Stomach (tissue), 9 donors: ENCODE data around the gene CCR5. TPM values are rescaled to one million over a fixed set of nuclear protein-coding genes. Genes with fewer than 3 reads are reported as not detected.
"Not testable (repeated sequence)": the region's sequence is repeated elsewhere in the genome, so short reads cannot be mapped to it uniquely, and the experiment has no call there.

Source experiments
- DNase-seq, 2 donors: peaks; one replicate each; pipeline versions ENCODE4 v3.0.0 to v3.0.0-alpha.2; 2013 to 2019
- H3K27ac ChIP-seq, 5 donors: fragments of 200-600 bp in 4 of 5; sonication (generic) in 4 of 5; one replicate each; pipeline ENCODE4 v1.5.1; 2013 to 2019; ENCODE audit warnings: mild to moderate bottlenecking in 1 of 5, moderate library complexity in 1 of 5
- H3K27me3 ChIP-seq, 3 donors: fragments of 200-600 bp; sonication (generic); one replicate each; pipeline ENCODE4 v1.5.1; 2017 to 2019; ENCODE audit warnings: mixed run types in 1 of 3
- H3K36me3 ChIP-seq, 4 donors: fragments of 200-600 bp; sonication (generic); 1 replicate in 3 of 4; 2 replicates in 1 of 4; pipeline ENCODE4 v1.5.1; 2016 to 2019
- H3K4me1 ChIP-seq, 4 donors: fragments of 200-600 bp; sonication (generic); one replicate each; pipeline ENCODE4 v1.5.1; 2016 to 2019
- H3K4me3 ChIP-seq, 4 donors: fragments of 200-600 bp; sonication (generic) in 3 of 4; one replicate each; pipeline ENCODE4 v1.5.1; 2016 to 2019; ENCODE audit warnings: mild to moderate bottlenecking in 1 of 4
- H3K9me3 ChIP-seq, 4 donors: fragments of 200-600 bp; sonication (generic); one replicate each; pipeline ENCODE4 v1.5.1; 2016 to 2019
- CTCF ChIP-seq, 7 experiments: fragments of 450-650 bp in 4 of 7; fragments of 200-600 bp in 3 of 7; sonication (generic) in 3 of 7; IDR thresholded peaks; one replicate each; pipeline ENCODE4 v1.5.1; 2016 to 2019; ENCODE audit warnings: antibody characterized with exemption in 7 of 7, control low read depth in 2 of 7, mild to moderate bottlenecking in 1 of 7
- EP300 ChIP-seq: sonication (generic); formaldehyde crosslinking; IDR thresholded peaks from one replicate; pipeline ENCODE4 v1.6.1; 2017; ENCODE audit warnings: antibody characterized with exemption
- POLR2A ChIP-seq, 4 donors: fragments of 450-650 bp; IDR thresholded peaks; one replicate each; pipeline ENCODE4 v1.6.1; 2016; ENCODE audit warnings: antibody characterized with exemption in 4 of 4, control low read depth in 2 of 4, mild to moderate bottlenecking in 1 of 4, moderate library complexity in 1 of 4
- POLR2AphosphoS5 ChIP-seq, 3 donors: sonication (generic); formaldehyde crosslinking; IDR thresholded peaks; one replicate each; pipeline ENCODE4 v1.6.1; 2016; ENCODE audit warnings: antibody characterized with exemption in 3 of 3
- WGBS, 5 donors: extraction: QIAGEN DNeasy Blood & Tissue Kit in 3 of 5; methylation state at CpG; one replicate each; pipeline versions ENCODE4 v1.1.5 to v1.1.7; 2013 to 2018; 5-methylcytosine and 5-hydroxymethylcytosine counted together
- intact Hi-C: fragments of 100-400 bp; cut with DNase I; formaldehyde crosslinking; loops from one replicate; pipeline ENCODE4 v1.15.1; 2023; ENCODE audit warnings: low total_unique reads
- polyA plus RNA-seq, 3 donors: library from polyadenylated mRNA; stranded (reverse); fragments of 200-250 nt; gene quantifications; one replicate each; pipeline ENCODE4 v1.2.3, GENCODE V29; 2013
- total RNA-seq, 5 donors: library from RNA; depleted of rRNA; stranded (reverse); fragments of >200 nt; gene quantifications; one replicate each; pipeline versions ENCODE4 v1.1.0 to v1.2.3, GENCODE V29; 2014 to 2016
- donor health status: healthy with polysubstance abuse.
- donor health status: Bipolar disorder and iron deficiency.
- donor health status: healthy.

The CCR5 gene
- total and polyA plus RNA-seq, 8 donors: 0.18 to 9.4 (median 0.68) TPM; not detected in 3

- Histone ChIP-seq H3K27me3 (no peaks in the 10 kb centered on the region), H3K27ac (no peak overlapping the region), H3K9me3 (no peaks in the 10 kb centered on the region), H3K4me3 (no peak overlapping the region), H3K4me1 (peaks cover 0 to 3% (median 2%) of the 10 kb centered on the region in 4 donors), H3K36me3 (no peaks in the 10 kb centered on the region)
- WGBS, 5 donors: 60 to 70% (median 67%) methylated on average over 2 of the region's 2 CpGs
- intact Hi-C loops: no loop called here
- DNase-seq: no peak
- TF ChIP-seq POLR2AphosphoS5 (IDR thresholded peaks at IDR 0.05) (no peak), POLR2A (IDR thresholded peaks at IDR 0.05) (no peak)
These were observed 28.8 kb downstream of the CCR5 start for GRCh38 chr3:46399557-46399956.

GRCh38 chr3:46400000-46400734, 29.4 kb downstream of the CCR5 start:
- WGBS, 5 donors: 68 to 85% (median 76%) methylated on average over 8 of the region's 8 CpGs

DNA sequence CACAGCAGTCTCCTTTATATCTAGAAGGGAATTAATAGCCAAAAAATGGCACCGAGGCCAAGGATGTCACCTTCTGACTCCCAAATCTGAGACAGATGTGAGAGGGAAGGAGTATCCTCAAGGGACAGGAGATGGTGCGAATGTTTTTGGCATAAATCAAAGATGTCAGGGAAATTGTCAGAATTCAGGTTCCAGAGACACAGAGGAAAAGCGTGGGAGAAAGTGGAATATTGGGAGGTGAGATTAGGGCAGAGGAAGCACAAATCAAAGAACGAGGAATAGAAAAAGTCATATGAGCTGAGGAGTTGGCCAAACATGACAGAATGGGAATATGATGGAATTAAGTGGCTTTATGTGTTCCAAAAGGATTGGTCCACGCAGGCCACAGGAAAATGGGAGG, 30.1 kb downstream of the CCR5 start:
- no peak for DNase-seq
- TF ChIP-seq POLR2A (IDR thresholded peaks at IDR 0.05): no peak
- no peak for TF ChIP-seq CTCF (IDR thresholded peaks at IDR 0.05)
- no peak for TF ChIP-seq POLR2AphosphoS5 (IDR thresholded peaks at IDR 0.05)
- TF ChIP-seq EP300: no peak
- H3K27ac ChIP-seq: no peak overlapping the region
- no peak overlapping the region for H3K4me3 ChIP-seq
- 86 to 96% (median 93%) methylated on average over 5 of the region's 5 CpGs for WGBS, 5 donors
- intact Hi-C loops: no loop called here
- no peaks in the 10 kb centered on the region for H3K9me3 ChIP-seq
- no peaks in the 10 kb centered on the region for H3K36me3 ChIP-seq
- peaks cover 5 to 16% (median 12%) of the 10 kb centered on the region in 4 donors for H3K4me1 ChIP-seq
- no peaks in the 10 kb centered on the region for H3K27me3 ChIP-seq

More at GRCh38 chr3:46400000-46400734, 29.4 kb downstream of the CCR5 start:
- Histone ChIP-seq H3K4me3 (no peak overlapping the region), H3K9me3 (no peaks in the 10 kb centered on the region), H3K4me1 (peaks cover 0 to 9% (median 6%) of the 10 kb centered on the region in 4 donors), H3K27ac (no peak overlapping the region), H3K27me3 (no peaks in the 10 kb centered on the region), H3K36me3 (no peaks in the 10 kb centered on the region)
- intact Hi-C loops: no loop called here
- DNase-seq: no peak
- TF ChIP-seq CTCF (IDR thresholded peaks at IDR 0.05) (no peak), EP300 (no peak), POLR2AphosphoS5 (IDR thresholded peaks at IDR 0.05) (no peak), POLR2A (IDR thresholded peaks at IDR 0.05) (no peak)

DNA sequence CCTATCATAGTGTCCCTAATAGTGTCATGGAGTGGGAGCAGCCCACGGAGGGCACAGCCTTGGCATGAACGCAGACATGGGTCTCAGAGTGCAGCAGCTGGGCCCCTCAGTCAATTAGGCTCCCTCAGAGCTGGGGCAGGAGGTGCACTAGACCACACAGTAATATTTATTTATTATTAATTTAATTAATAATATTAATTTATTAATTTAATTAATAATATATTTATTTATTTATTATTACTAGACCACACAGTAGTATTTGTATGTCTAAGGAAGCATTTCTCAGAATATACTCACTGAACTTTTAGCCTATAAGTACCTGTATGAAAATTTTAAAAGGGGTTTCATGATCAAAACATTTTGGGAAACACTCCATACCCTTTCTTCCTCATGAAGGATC, 30.8 kb downstream of the CCR5 start:
- peaks cover 12 to 23% (median 19%) of the 10 kb centered on the region in 4 donors for H3K4me1 ChIP-seq
- 86 to 96% (median 92%) methylated on average over 2 of the region's 2 CpGs for WGBS, 5 donors
- intact Hi-C loops: no loop called here
- no peak for DNase-seq
- H3K27me3 ChIP-seq: no peaks in the 10 kb centered on the region
- no peaks in the 10 kb centered on the region for H3K9me3 ChIP-seq
- H3K27ac ChIP-seq: no peak overlapping the region
- H3K4me3 ChIP-seq: no peak overlapping the region
- TF ChIP-seq EP300 (no peak), POLR2A (IDR thresholded peaks at IDR 0.05) (no peak)
- H3K36me3 ChIP-seq: no peaks in the 10 kb centered on the region

- H3K4me1 ChIP-seq: peaks cover 19 to 36% (median 32%) of the 10 kb centered on the region in 4 donors
- intact Hi-C loops, H3K4me3 ChIP-seq, H3K36me3 ChIP-seq, DNase-seq, H3K27me3 ChIP-seq, H3K9me3 ChIP-seq, H3K27ac ChIP-seq: not testable (repeated sequence)
- WGBS, 5 donors: 88 to 97% (median 95%) methylated on average over 4 of the region's 4 CpGs
These were observed 32.2 kb downstream of the CCR5 start for GRCh38 chr3:46402902-46403301.
